Upper lobe of left lung (tissue), 4 donors: ENCODE results near the gene C16orf92.

Experiments
- CTCF ChIP-seq, 6 experiments: fragments of 450-650 bp in 4 of 6; fragments of 200-600 bp in 2 of 6; sonication (generic) in 2 of 6; IDR thresholded peaks; one replicate each; pipeline ENCODE4 v1.5.1; 2016 to 2019; ENCODE audit warnings: antibody characterized with exemption in 6 of 6
- EP300 ChIP-seq, 4 donors: sonication (generic); formaldehyde crosslinking; IDR thresholded peaks; one replicate each; pipeline ENCODE4 v1.5.1; 2017; ENCODE audit warnings: antibody characterized with exemption in 4 of 4, control low read depth in 2 of 4
- POLR2A ChIP-seq, 4 donors: fragments of 450-650 bp; IDR thresholded peaks; one replicate each; pipeline ENCODE4 v1.5.1; 2016 to 2017; ENCODE audit warnings: antibody characterized with exemption in 4 of 4, mild to moderate bottlenecking in 2 of 4

- no peak for TF ChIP-seq CTCF (IDR thresholded peaks at IDR 0.05)
- TF ChIP-seq POLR2A (IDR thresholded peaks at IDR 0.05), result no peak
- no peak for TF ChIP-seq EP300 (IDR thresholded peaks at IDR 0.05)
These were observed 2.2 kb downstream of the C16orf92 start for GRCh38 chr16:30025156-30025555.
